Neutrophil (primary cell): ENCODE results near the gene EFNB2.

Experiments used
- H3K27ac ChIP-seq: fragments of 200-600 bp; sonication (generic); 2 replicates; pipeline ENCODE4 v1.5.1; 2016; ENCODE audit warnings: mild to moderate bottlenecking, moderate library complexity
- H3K27me3 ChIP-seq: fragments of 200-600 bp; sonication (generic); 2 replicates; pipeline ENCODE4 v1.6.0; 2016; ENCODE audit warnings: mild to moderate bottlenecking
- H3K36me3 ChIP-seq: fragments of 200-600 bp; sonication (generic); 2 replicates; pipeline ENCODE4 v1.5.1; 2017
- H3K4me1 ChIP-seq, 2 experiments: fragments of 200-600 bp in 1 of 2; sonication (generic) in 1 of 2; 1 replicate in 1 of 2; 2 replicates in 1 of 2; pipeline versions ENCODE4 v1.5.1 to v1.6.1; 2013 to 2016; ENCODE audit warnings: low read depth in 1 of 2, low read length in 1 of 2, mild to moderate bottlenecking in 1 of 2, moderate library complexity in 1 of 2; ENCODE audit not compliant: control insufficient read depth in 1 of 2, insufficient read depth in 1 of 2
- H3K4me3 ChIP-seq, 2 experiments: fragments of 200-600 bp in 1 of 2; sonication (generic) in 1 of 2; 1 replicate in 1 of 2; 2 replicates in 1 of 2; pipeline ENCODE4 v1.5.1; 2013 to 2016; ENCODE audit warnings: low read depth in 1 of 2, low read length in 1 of 2, mild to moderate bottlenecking in 1 of 2, moderate library complexity in 1 of 2
- H3K9me3 ChIP-seq: fragments of 200-600 bp; sonication (generic); 2 replicates; pipeline ENCODE4 v1.5.1; 2016
- TF ChIP-seq, protein P1 (sequence below): fragments of 200-600 bp; sonication (generic); IDR thresholded peaks from 2 replicates; pipeline ENCODE4 v1.5.1; 2016; ENCODE audit warnings: antibody characterized with exemption

Gene EFNB2

DNA sequence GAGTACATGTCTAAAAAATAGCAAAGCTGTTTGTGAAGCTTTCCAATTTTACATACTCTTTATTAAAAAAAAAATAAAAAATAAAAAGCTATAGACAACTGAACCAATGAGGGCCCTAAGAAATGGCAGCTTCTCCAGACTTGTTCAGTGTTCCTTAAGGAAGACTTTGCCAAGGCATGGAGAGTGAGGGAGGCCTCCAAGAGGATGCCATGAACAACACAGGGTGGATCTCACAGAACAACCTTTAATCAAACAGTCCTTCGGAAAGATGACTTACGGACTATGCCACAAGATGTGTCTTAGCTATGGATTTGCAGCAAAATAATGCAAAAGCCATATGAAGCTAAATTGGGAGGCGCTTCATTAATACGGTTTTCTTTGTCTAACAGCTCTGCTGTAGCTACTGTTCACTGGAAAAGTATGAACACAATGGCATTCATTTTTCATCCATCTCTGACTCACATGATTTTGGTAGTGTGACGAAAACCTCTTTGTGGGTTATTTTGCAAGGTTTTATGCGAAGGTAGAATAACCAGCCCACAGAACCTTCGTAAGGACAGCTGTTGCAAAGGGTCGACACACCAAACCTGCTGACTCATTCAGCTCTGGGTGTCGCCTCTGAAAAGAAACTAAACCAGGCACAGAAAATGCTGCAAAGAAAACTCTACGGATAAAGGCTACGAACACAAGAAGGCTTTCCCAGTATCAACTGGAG, 27.7 kb downstream of the EFNB2 start:
- Histone ChIP-seq H3K27ac (peak overlapping the region; percentile 21), H3K4me3 (no peak overlapping the region)

DNA sequence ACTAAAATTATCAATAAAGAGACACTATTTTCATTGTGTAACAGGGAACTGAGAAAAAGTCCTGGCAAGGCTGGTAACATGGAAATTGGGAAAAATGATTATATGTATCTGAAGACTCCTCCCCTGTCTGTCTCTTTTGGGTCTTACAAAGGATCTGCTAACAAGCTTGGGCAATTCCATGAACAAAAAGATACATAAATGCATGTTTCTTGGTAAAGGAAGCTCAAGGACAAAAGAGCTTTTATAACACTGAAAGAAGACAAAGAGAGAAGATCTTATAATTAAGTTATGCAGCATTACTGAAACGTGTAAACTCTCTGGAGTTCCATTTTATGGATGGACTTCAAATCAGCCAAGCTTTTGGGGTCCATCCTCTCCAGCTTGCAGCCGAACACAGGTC, 29.2 kb downstream of the EFNB2 start:
- H3K4me3 ChIP-seq = no peak overlapping the region
- H3K9me3 ChIP-seq = no peaks in the 10 kb centered on the region
- no peak overlapping the region for H3K27ac ChIP-seq
- H3K4me1 ChIP-seq = peaks cover 8 to 14% of the 10 kb centered on the region in 2 experiments
- no peaks in the 10 kb centered on the region for H3K36me3 ChIP-seq
- TF ChIP-seq, protein P1, sequence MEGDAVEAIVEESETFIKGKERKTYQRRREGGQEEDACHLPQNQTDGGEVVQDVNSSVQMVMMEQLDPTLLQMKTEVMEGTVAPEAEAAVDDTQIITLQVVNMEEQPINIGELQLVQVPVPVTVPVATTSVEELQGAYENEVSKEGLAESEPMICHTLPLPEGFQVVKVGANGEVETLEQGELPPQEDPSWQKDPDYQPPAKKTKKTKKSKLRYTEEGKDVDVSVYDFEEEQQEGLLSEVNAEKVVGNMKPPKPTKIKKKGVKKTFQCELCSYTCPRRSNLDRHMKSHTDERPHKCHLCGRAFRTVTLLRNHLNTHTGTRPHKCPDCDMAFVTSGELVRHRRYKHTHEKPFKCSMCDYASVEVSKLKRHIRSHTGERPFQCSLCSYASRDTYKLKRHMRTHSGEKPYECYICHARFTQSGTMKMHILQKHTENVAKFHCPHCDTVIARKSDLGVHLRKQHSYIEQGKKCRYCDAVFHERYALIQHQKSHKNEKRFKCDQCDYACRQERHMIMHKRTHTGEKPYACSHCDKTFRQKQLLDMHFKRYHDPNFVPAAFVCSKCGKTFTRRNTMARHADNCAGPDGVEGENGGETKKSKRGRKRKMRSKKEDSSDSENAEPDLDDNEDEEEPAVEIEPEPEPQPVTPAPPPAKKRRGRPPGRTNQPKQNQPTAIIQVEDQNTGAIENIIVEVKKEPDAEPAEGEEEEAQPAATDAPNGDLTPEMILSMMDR = no peak
- no peaks in the 10 kb centered on the region for H3K27me3 ChIP-seq

More for the DNA sequence above, 27.7 kb downstream of the EFNB2 start:
- Histone ChIP-seq H3K27me3 (no peaks in the 10 kb centered on the region), H3K36me3 (no peaks in the 10 kb centered on the region), H3K9me3 (no peaks in the 10 kb centered on the region), H3K4me1 (peaks cover 8 to 14% of the 10 kb centered on the region in 2 experiments)
- TF ChIP-seq, protein P1 = no peak

DNA sequence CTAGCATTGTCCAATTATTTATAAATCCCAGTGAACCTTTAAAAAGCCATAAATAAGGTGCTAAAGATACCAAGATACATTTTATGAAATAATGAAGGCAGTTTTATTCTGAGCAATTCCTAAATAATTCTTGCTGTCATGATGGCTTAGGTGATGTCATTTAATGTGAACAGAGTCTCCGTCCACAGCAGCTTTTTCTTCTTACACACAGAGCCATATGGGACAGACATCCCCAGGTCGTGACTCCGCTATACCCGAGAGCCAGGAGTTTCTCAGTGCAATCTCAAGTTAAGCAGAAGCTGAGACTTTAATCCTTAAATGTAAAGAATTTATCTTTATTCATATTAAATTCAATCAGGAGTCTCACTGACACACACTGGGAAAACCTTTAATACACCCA, 29.7 kb downstream of the EFNB2 start:
- no peak overlapping the region for H3K4me3 ChIP-seq
- TF ChIP-seq, protein P1 = no peak
- no peaks in the 10 kb centered on the region for H3K9me3 ChIP-seq
- peaks cover 8 to 14% of the 10 kb centered on the region in 2 experiments for H3K4me1 ChIP-seq
- H3K36me3 ChIP-seq = no peaks in the 10 kb centered on the region
- no peak overlapping the region for H3K27ac ChIP-seq
- H3K27me3 ChIP-seq = no peaks in the 10 kb centered on the region

DNA sequence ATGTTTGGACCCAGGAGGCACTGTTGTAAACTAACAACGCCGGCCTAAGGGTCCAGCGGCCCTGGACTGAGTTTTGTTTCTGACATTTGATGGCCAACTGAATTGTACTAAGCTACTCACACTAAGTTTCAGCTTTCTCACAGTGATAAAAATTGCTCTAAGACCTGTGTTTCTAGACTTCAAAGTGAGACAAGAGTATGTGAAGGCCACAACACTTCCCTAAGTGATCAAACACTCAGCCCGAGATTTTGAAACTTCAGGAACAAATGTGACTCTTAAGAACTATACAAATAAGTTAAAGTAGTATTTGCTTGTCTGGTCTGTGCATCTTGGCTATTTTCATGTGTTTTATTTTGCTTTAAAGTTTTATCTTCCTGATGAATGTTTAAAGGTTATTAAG, 30.2 kb downstream of the EFNB2 start:
- TF ChIP-seq, protein P1 = no peak
- Histone ChIP-seq H3K27me3 (no peaks in the 10 kb centered on the region), H3K4me1 (peaks cover 8 to 16% of the 10 kb centered on the region in 2 experiments), H3K27ac (no peak overlapping the region), H3K4me3 (no peak overlapping the region), H3K36me3 (no peaks in the 10 kb centered on the region), H3K9me3 (no peaks in the 10 kb centered on the region)

DNA sequence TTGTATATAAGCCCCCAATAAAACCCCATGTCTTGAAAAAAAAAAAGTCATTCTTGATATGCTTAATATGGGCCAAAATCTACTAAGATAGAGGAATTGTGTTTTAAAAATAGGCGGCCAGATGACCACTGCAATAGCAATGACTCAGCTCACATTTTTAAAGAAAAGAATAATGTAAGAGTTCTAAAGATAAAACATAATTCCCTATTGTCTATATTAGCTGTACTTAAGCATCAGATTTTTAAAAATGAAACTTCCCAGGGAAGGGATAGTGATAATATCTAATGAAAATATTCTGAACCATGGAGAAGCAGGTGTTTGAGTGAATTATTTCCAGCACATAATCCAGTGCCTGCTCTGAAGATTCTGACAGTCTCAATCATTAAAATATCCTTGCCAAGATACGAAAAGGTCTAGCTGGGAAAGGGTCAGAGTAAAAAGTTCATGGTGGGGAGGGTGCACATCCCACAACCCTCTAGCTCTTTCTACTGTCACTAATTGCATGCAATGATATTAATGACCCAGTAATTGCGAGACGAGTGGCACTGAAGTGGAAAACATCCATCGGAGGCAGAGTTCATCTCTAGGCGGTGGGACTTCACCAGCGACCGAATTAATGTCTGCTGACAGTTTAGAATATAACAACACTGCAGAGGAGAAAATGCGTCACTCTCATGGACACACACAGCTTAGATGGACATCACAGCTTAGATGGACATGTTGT, 31.6 kb downstream of the EFNB2 start:
- TF ChIP-seq, protein P1 = no peak
- Histone ChIP-seq H3K27ac (no peak overlapping the region), H3K9me3 (no peaks in the 10 kb centered on the region), H3K4me3 (no peak overlapping the region), H3K4me1 (peaks cover 12 to 21% of the 10 kb centered on the region in 2 experiments), H3K36me3 (no peaks in the 10 kb centered on the region), H3K27me3 (no peaks in the 10 kb centered on the region)
